HepG2 (cell line): ENCODE results near the gene RASD1. TPM values are rescaled to one million over a fixed set of nuclear protein-coding genes. Genes with fewer than 3 reads are reported as not detected.
A peak's percentile ranks its signal among the peaks of the same experiment; 100 is the strongest.

Experiments used
- ELF4 ChIP-seq: sonication (generic); formaldehyde crosslinking; IDR thresholded peaks from 2 replicates; pipeline ENCODE4 v1.5.0; 2020; ENCODE audit warnings: missing genetic modification reagents, mild to moderate bottlenecking, moderate library complexity, borderline replicate concordance
- GFI1 ChIP-seq: sonication (generic); formaldehyde crosslinking; IDR thresholded peaks from 2 replicates; pipeline ENCODE4 v1.5.0; 2020; ENCODE audit warnings: missing genetic modification reagents, mild to moderate bottlenecking, borderline replicate concordance
- HNRNPLL ChIP-seq: fragments of 200-400 bp; formaldehyde crosslinking; IDR thresholded peaks from 2 replicates; pipeline ENCODE4 v1.6.1; 2017; ENCODE audit warnings: mild to moderate bottlenecking, low read depth, low read length; ENCODE audit not compliant: poor library complexity, severe bottlenecking
- NFYC ChIP-seq: IDR thresholded peaks from 2 replicates; pipeline ENCODE4 v1.6.1; 2016; ENCODE audit warnings: missing genetic modification reagents, missing compliant biosample characterization
- PAWR ChIP-seq: sonication (generic); formaldehyde crosslinking; IDR thresholded peaks from 2 replicates; pipeline ENCODE4 v1.4.0; 2020; ENCODE audit warnings: missing genetic modification reagents, mild to moderate bottlenecking, borderline replicate concordance
- RBFOX2 ChIP-seq: fragments of 200-400 bp; formaldehyde crosslinking; IDR thresholded peaks from 2 replicates; pipeline ENCODE4 v1.6.1; 2017; ENCODE audit warnings: low read depth, mild to moderate bottlenecking, low read length
- ZNF121 ChIP-seq: sonication (generic); formaldehyde crosslinking; IDR thresholded peaks from 2 replicates; pipeline ENCODE4 v1.5.0; 2020; ENCODE audit warnings: mild to moderate bottlenecking, missing genetic modification reagents
- ZNF138 ChIP-seq: sonication (generic); formaldehyde crosslinking; IDR thresholded peaks from 2 replicates; pipeline ENCODE4 v1.5.0; 2020; ENCODE audit warnings: mild to moderate bottlenecking, low read depth, missing genetic modification reagents
- ZNF180 ChIP-seq: sonication (generic); formaldehyde crosslinking; IDR thresholded peaks from 2 replicates; pipeline ENCODE4 v1.4.0; 2020; ENCODE audit warnings: low read depth, missing genetic modification reagents, borderline replicate concordance
- ZNF335 ChIP-seq: sonication (generic); formaldehyde crosslinking; IDR thresholded peaks from 2 replicates; pipeline ENCODE4 v1.4.0; 2020; ENCODE audit warnings: missing genetic modification reagents
- polyA plus RNA-seq, 8 experiments: library from polyadenylated mRNA; depleted of rRNA in 3 of 8; stranded (reverse) in 7 of 8; unstranded in 1 of 8; fragments of >200 nt; fragmentation: Illumina TruSeq in 4 of 8; extraction: Trizol in 4 of 8; gene quantifications; 2 replicates each; pipeline versions ENCODE4 v1.2.1 to v1.2.3, GENCODE V29; 2011 to 2016; ENCODE audit warnings: low read depth in 4 of 8, missing spikeins in 1 of 8, mixed read lengths in 1 of 8; ENCODE audit not compliant: insufficient read depth in 1 of 8
- total RNA-seq, 5 experiments: library from RNA; depleted of rRNA; stranded (reverse); fragments of >200 nt; fragmentation: Illumina TruSeq; extraction: Trizol; gene quantifications; 2 replicates each; pipeline ENCODE4 v1.2.3, GENCODE V29; 2016; ENCODE audit warnings: low read depth in 1 of 5
- TF ChIP-seq, protein P1 (sequence below): sonication (generic); formaldehyde crosslinking; IDR thresholded peaks from 2 replicates; pipeline ENCODE4 v1.5.0; 2020; ENCODE audit warnings: missing genetic modification reagents, mild to moderate bottlenecking, borderline replicate concordance
- TF ChIP-seq, protein P2 (sequence below): sonication (generic); formaldehyde crosslinking; IDR thresholded peaks from 2 replicates; pipeline ENCODE4 v1.5.1; 2020; ENCODE audit warnings: mild to moderate bottlenecking, missing genetic modification reagents, borderline replicate concordance
- TF ChIP-seq, protein P3 (sequence below), 2 experiments: sonication (generic) in 1 of 2; formaldehyde crosslinking in 1 of 2; IDR thresholded peaks; 2 replicates each; pipeline versions ENCODE4 v1.6.1 to v1.9.0; 2014 to 2022; ENCODE audit warnings: antibody characterized with exemption in 1 of 2, borderline replicate concordance in 1 of 2, inconsistent platforms in 1 of 2, low read depth in 1 of 2, missing genetic modification reagents in 1 of 2
- TF ChIP-seq, protein P4 (sequence below): sonication (generic); formaldehyde crosslinking; IDR thresholded peaks from 2 replicates; pipeline ENCODE4 v1.5.0; 2020; ENCODE audit warnings: missing genetic modification reagents

RASD1 gene
- total and polyA plus RNA-seq, 2 of the 13 experiments (the other 11 are each of a cell fraction or from before 2014, with no cell fraction given) = 1.6 to 4.2 TPM

DNA sequence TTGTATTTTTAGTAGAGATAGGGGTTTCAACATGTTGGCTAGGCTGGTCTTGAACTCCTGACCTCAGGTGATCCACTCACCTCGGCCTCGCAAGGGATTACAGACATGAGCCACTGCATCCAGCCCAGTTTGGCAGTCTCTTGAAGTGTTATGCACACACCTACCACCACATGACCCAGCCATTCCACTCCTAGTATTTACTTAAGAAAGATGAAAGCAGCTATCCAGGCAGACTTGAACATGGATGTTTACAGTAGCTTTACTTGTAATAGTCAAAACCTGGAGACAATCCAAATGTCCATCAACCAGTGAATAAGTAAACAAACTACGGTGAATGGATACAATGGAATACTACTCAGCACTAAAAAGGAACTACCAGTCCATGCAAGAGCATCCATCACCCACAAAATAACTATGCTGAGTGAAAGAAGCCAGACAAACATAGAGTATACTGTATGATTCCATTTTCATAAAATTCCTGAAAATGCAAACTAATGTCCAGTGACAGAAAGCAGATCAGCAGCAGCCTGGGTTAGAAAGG, 37.8 kb upstream of the RASD1 start (continued):
- TF ChIP-seq RBFOX2 = no peak
- TF ChIP-seq, protein P1, sequence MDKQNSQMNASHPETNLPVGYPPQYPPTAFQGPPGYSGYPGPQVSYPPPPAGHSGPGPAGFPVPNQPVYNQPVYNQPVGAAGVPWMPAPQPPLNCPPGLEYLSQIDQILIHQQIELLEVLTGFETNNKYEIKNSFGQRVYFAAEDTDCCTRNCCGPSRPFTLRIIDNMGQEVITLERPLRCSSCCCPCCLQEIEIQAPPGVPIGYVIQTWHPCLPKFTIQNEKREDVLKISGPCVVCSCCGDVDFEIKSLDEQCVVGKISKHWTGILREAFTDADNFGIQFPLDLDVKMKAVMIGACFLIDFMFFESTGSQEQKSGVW (CRISPR knock-in tag) = no peak
- peak; percentile 84 for TF ChIP-seq GFI1
- TF ChIP-seq ZNF180 (CRISPR knock-in tag) = no peak
- peak; percentile 81; the same call in 1 of the 2 replicates for TF ChIP-seq ZNF121 (CRISPR knock-in tag)
- TF ChIP-seq, protein P2, sequence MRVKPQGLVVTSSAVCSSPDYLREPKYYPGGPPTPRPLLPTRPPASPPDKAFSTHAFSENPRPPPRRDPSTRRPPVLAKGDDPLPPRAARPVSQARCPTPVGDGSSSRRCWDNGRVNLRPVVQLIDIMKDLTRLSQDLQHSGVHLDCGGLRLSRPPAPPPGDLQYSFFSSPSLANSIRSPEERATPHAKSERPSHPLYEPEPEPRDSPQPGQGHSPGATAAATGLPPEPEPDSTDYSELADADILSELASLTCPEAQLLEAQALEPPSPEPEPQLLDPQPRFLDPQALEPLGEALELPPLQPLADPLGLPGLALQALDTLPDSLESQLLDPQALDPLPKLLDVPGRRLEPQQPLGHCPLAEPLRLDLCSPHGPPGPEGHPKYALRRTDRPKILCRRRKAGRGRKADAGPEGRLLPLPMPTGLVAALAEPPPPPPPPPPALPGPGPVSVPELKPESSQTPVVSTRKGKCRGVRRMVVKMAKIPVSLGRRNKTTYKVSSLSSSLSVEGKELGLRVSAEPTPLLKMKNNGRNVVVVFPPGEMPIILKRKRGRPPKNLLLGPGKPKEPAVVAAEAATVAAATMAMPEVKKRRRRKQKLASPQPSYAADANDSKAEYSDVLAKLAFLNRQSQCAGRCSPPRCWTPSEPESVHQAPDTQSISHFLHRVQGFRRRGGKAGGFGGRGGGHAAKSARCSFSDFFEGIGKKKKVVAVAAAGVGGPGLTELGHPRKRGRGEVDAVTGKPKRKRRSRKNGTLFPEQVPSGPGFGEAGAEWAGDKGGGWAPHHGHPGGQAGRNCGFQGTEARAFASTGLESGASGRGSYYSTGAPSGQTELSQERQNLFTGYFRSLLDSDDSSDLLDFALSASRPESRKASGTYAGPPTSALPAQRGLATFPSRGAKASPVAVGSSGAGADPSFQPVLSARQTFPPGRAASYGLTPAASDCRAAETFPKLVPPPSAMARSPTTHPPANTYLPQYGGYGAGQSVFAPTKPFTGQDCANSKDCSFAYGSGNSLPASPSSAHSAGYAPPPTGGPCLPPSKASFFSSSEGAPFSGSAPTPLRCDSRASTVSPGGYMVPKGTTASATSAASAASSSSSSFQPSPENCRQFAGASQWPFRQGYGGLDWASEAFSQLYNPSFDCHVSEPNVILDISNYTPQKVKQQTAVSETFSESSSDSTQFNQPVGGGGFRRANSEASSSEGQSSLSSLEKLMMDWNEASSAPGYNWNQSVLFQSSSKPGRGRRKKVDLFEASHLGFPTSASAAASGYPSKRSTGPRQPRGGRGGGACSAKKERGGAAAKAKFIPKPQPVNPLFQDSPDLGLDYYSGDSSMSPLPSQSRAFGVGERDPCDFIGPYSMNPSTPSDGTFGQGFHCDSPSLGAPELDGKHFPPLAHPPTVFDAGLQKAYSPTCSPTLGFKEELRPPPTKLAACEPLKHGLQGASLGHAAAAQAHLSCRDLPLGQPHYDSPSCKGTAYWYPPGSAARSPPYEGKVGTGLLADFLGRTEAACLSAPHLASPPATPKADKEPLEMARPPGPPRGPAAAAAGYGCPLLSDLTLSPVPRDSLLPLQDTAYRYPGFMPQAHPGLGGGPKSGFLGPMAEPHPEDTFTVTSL = peak; percentile 97
- no peak for TF ChIP-seq ELF4 (CRISPR knock-in tag)
- TF ChIP-seq ZNF138 = no peak
- TF ChIP-seq, protein P3, sequence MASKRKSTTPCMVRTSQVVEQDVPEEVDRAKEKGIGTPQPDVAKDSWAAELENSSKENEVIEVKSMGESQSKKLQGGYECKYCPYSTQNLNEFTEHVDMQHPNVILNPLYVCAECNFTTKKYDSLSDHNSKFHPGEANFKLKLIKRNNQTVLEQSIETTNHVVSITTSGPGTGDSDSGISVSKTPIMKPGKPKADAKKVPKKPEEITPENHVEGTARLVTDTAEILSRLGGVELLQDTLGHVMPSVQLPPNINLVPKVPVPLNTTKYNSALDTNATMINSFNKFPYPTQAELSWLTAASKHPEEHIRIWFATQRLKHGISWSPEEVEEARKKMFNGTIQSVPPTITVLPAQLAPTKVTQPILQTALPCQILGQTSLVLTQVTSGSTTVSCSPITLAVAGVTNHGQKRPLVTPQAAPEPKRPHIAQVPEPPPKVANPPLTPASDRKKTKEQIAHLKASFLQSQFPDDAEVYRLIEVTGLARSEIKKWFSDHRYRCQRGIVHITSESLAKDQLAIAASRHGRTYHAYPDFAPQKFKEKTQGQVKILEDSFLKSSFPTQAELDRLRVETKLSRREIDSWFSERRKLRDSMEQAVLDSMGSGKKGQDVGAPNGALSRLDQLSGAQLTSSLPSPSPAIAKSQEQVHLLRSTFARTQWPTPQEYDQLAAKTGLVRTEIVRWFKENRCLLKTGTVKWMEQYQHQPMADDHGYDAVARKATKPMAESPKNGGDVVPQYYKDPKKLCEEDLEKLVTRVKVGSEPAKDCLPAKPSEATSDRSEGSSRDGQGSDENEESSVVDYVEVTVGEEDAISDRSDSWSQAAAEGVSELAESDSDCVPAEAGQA (IDR thresholded peaks at IDR 0.05; ENCODE audit: low read depth) = 0 out of 2 replicates have a peak, but pooled peaks have one; percentile 22
- TF ChIP-seq, protein P3 (CRISPR knock-in tag; IDR thresholded peaks at IDR 0.05; ENCODE audit: borderline replicate concordance) = no peak
- no peak for TF ChIP-seq HNRNPLL
- TF ChIP-seq NFYC = no peak; the same call in 1 of the 2 replicates
- TF ChIP-seq, protein P4, sequence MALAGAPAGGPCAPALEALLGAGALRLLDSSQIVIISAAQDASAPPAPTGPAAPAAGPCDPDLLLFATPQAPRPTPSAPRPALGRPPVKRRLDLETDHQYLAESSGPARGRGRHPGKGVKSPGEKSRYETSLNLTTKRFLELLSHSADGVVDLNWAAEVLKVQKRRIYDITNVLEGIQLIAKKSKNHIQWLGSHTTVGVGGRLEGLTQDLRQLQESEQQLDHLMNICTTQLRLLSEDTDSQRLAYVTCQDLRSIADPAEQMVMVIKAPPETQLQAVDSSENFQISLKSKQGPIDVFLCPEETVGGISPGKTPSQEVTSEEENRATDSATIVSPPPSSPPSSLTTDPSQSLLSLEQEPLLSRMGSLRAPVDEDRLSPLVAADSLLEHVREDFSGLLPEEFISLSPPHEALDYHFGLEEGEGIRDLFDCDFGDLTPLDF (CRISPR knock-in tag) = no peak
- TF ChIP-seq ZNF335 (CRISPR knock-in tag) = 0 out of 2 replicates have a peak, but pooled peaks have one; percentile 47
- no peak for TF ChIP-seq PAWR
